Measurements from ENCODE around the gene PIGW. TPM values are rescaled to one million over a fixed set of nuclear protein-coding genes. Genes with fewer than 3 reads are reported as not detected.

Gene PIGW
- total RNA-seq, 3 donors from 2014 or later (not counting 1 experiment from before 2014, with no cell fraction given), result 4.6 to 8.3 (median 5.0) TPM

DNA sequence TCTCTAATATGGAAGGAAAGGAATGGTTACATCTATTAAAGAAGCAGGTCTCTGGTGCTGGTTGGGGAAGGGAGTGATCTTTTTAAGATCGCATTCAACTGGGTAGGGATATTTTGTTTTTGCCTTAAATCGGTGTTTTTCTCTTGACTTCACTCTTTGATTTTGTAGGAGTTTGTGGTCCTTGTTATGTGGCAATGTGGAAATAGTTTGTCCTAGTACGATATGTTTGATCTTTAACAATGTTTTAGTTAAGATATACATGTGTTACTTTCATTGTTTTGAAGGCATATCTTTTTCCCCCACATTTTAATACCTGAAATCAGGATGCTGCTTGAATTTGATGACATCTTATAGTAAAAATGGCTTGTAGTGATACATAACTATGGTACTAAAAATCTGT lies 18.7 kb downstream of the PIGW start:
- Histone ChIP-seq H3K9me3 (ENCODE audit: control insufficient read depth, insufficient read depth, low read length) (no peaks in the 10 kb centered on the region), H3K27me3 (ENCODE audit: control insufficient read depth, insufficient read depth, low read length) (no peaks in the 10 kb centered on the region), H3K36me3 (ENCODE audit: control insufficient read depth, insufficient read depth, low read length) (peaks cover 32% of the 10 kb centered on the region), H3K4me1 (ENCODE audit: control insufficient read depth, insufficient read depth, low read length) (peaks cover 28% of the 10 kb centered on the region), H3K4me3 (ENCODE audit: low read length) (no peak overlapping the region), H3K27ac (ENCODE audit: low read length) (no peak overlapping the region)
- TF ChIP-seq CTCF (IDR thresholded peaks at IDR 0.05), result no peak
- 34% methylated on average over 2 of the region's 3 CpGs for WGBS (ENCODE audit: insufficient coverage)
- Mint-ChIP-seq H3K27ac (peak overlapping the region; percentile 35 to 64), H3K9me3 (no peaks in the 10 kb centered on the region), H3K27me3 (ENCODE audit: low read depth in 2 of 2) (no peaks in the 10 kb centered on the region), H3K4me1 (peaks cover 42 to 50% of the 10 kb centered on the region in 2 donors), H3K4me3 (no peak overlapping the region), H3K36me3 (peaks cover 10% of the 10 kb centered on the region)
- ATAC-seq, result no peak
- DNase-seq, result peak in 1 of 2 donors; percentile 41
- intact Hi-C loops (cut with micrococcal nuclease), result no loop called here

- no peak for DNase-seq
- Histone ChIP-seq H3K9me3 (ENCODE audit: control insufficient read depth, insufficient read depth, low read length) (no peaks in the 10 kb centered on the region), H3K27me3 (ENCODE audit: control insufficient read depth, insufficient read depth, low read length) (no peaks in the 10 kb centered on the region), H3K27ac (ENCODE audit: low read length) (no peak overlapping the region), H3K36me3 (ENCODE audit: control insufficient read depth, insufficient read depth, low read length) (peaks cover 66% of the 10 kb centered on the region), H3K4me1 (ENCODE audit: control insufficient read depth, insufficient read depth, low read length) (no peaks in the 10 kb centered on the region), H3K4me3 (ENCODE audit: low read length) (no peak overlapping the region)
- TF ChIP-seq CTCF (IDR thresholded peaks at IDR 0.05), result no peak
- no peak for ATAC-seq
- Mint-ChIP-seq H3K4me3 (no peak overlapping the region), H3K9me3 (no peaks in the 10 kb centered on the region), H3K27me3 (ENCODE audit: low read depth in 2 of 2) (no peaks in the 10 kb centered on the region), H3K4me1 (peaks cover 19 to 23% of the 10 kb centered on the region in 2 donors), H3K36me3 (no peaks in the 10 kb centered on the region), H3K27ac (peak overlapping the region; percentile 8 to 53)
- intact Hi-C loops (cut with micrococcal nuclease), result no loop called here
- 98% methylated on average over 3 of the region's 4 CpGs for WGBS (ENCODE audit: insufficient coverage)
These were observed 31.3 kb downstream of the PIGW start for GRCh38 chr17:36566081-36566480.

- no peak for TF ChIP-seq CTCF (IDR thresholded peaks at IDR 0.05)
- Histone ChIP-seq H3K27me3 (ENCODE audit: control insufficient read depth, insufficient read depth, low read length) (no peaks in the 10 kb centered on the region), H3K36me3 (ENCODE audit: control insufficient read depth, insufficient read depth, low read length) (peaks cover 37% of the 10 kb centered on the region), H3K4me1 (ENCODE audit: control insufficient read depth, insufficient read depth, low read length) (no peaks in the 10 kb centered on the region), H3K4me3 (ENCODE audit: low read length) (no peak overlapping the region), H3K27ac (ENCODE audit: low read length) (no peak overlapping the region), H3K9me3 (ENCODE audit: control insufficient read depth, insufficient read depth, low read length) (no peaks in the 10 kb centered on the region)
- 98% methylated on average over 12 of the region's 12 CpGs for WGBS (ENCODE audit: insufficient coverage)
- H3K4me3 Mint-ChIP-seq, result no peak overlapping the region
- peaks cover 16 to 43% of the 10 kb centered on the region in 2 donors for H3K4me1 Mint-ChIP-seq
- DNase-seq (no peak), ATAC-seq (no peak)
- no peaks in the 10 kb centered on the region for H3K9me3 Mint-ChIP-seq
- H3K27me3 Mint-ChIP-seq (ENCODE audit: low read depth in 2 of 2), result no peaks in the 10 kb centered on the region
- intact Hi-C loops (cut with micrococcal nuclease), result no loop called here
- peak overlapping the region in 1 of 2 donors; percentile 29 for H3K27ac Mint-ChIP-seq
- peaks cover 8% of the 10 kb centered on the region for H3K36me3 Mint-ChIP-seq
These were observed 40.2 kb downstream of the PIGW start for GRCh38 chr17:36575028-36575427.

DNA sequence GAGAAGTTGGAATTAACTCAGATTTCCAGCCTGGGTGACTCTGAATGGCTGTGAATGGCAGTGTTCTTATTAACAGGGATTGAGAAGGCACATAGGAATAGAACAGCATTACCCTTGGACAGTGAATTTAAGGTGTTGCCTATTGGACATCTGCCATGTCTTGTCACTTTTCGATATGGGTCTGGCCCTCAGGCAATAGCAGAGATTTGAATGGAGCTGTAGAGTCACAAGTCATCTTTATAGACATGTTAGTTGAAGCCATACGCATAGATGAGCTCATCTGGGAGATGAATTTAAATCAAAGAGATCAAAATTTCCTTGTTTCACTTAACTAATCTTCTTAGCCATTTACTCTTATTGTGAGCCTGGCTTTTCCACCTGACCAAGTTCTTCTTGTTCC lies 42.0 kb downstream of the PIGW start:
- H3K27ac ChIP-seq (ENCODE audit: low read length), result no peak overlapping the region
- no peak overlapping the region for H3K4me3 Mint-ChIP-seq
- no peak overlapping the region for H3K27ac Mint-ChIP-seq
- no peaks in the 10 kb centered on the region for H3K4me1 ChIP-seq (ENCODE audit: control insufficient read depth, insufficient read depth, low read length)
- H3K36me3 ChIP-seq (ENCODE audit: control insufficient read depth, insufficient read depth, low read length), result peaks cover 42% of the 10 kb centered on the region
- no peaks in the 10 kb centered on the region for H3K9me3 Mint-ChIP-seq
- ATAC-seq (no peak), DNase-seq (no peak)
- H3K4me3 ChIP-seq (ENCODE audit: low read length), result no peak overlapping the region
- intact Hi-C loops (cut with micrococcal nuclease), result no loop called here
- 100% methylated on average over 2 of the region's 2 CpGs for WGBS (ENCODE audit: insufficient coverage)
- no peaks in the 10 kb centered on the region for H3K27me3 Mint-ChIP-seq (ENCODE audit: low read depth in 2 of 2)
- TF ChIP-seq CTCF (IDR thresholded peaks at IDR 0.05), result no peak
- H3K27me3 ChIP-seq (ENCODE audit: control insufficient read depth, insufficient read depth, low read length), result no peaks in the 10 kb centered on the region
- H3K36me3 Mint-ChIP-seq, result peaks cover 8% of the 10 kb centered on the region
- no peaks in the 10 kb centered on the region for H3K9me3 ChIP-seq (ENCODE audit: control insufficient read depth, insufficient read depth, low read length)
- peaks cover 16 to 43% of the 10 kb centered on the region in 2 donors for H3K4me1 Mint-ChIP-seq
